HEK293 (cell line): ENCODE data around the gene MRPL17.

Experiments used
- CTCF ChIP-seq: fragments of 450-650 bp; formaldehyde crosslinking; IDR thresholded peaks from 2 replicates; pipeline ENCODE4 v1.5.1; 2016; ENCODE audit warnings: missing biosample characterization, missing genetic modification characterization
- REST ChIP-seq: fragments of 450-650 bp; formaldehyde crosslinking; IDR thresholded peaks from 2 replicates; pipeline ENCODE4 v1.5.1; 2016; ENCODE audit warnings: missing biosample characterization, missing genetic modification characterization
- ZFP37 ChIP-seq: fragments of 450-650 bp; formaldehyde crosslinking; IDR thresholded peaks from 2 replicates; pipeline ENCODE4 v1.5.1; 2016; ENCODE audit warnings: missing biosample characterization, missing genetic modification characterization
- ZNF202 ChIP-seq: fragments of 450-650 bp; formaldehyde crosslinking; IDR thresholded peaks from 2 replicates; pipeline ENCODE4 v1.5.1; 2016; ENCODE audit warnings: missing biosample characterization, missing genetic modification characterization, borderline replicate concordance
- ZNF274 ChIP-seq, 2 experiments: fragments of 200-500 bp in 1 of 2; fragments of 450-650 bp in 1 of 2; sonication (Bioruptor generic) in 1 of 2; formaldehyde crosslinking in 1 of 2; IDR thresholded peaks; 2 replicates each; pipeline versions ENCODE4 v1.5.1 to v1.6.1; 2014 to 2016; ENCODE audit warnings: borderline replicate concordance in 1 of 2, inconsistent platforms in 1 of 2, low read length in 1 of 2, missing biosample characterization in 1 of 2, missing genetic modification characterization in 1 of 2
- ZNF514 ChIP-seq: fragments of 450-650 bp; formaldehyde crosslinking; IDR thresholded peaks from 2 replicates; pipeline ENCODE4 v1.5.1; 2016; ENCODE audit warnings: missing biosample characterization, missing genetic modification characterization
- ZNF548 ChIP-seq: fragments of 450-650 bp; formaldehyde crosslinking; IDR thresholded peaks from 2 replicates; pipeline ENCODE4 v1.5.1; 2016; ENCODE audit warnings: missing biosample characterization, missing genetic modification characterization
- ZNF561 ChIP-seq: fragments of 450-650 bp; IDR thresholded peaks from 2 replicates; pipeline ENCODE4 v1.5.1; 2018; ENCODE audit warnings: missing biosample characterization, missing genetic modification characterization, borderline replicate concordance
- ZNF571 ChIP-seq: fragments of 450-650 bp; formaldehyde crosslinking; IDR thresholded peaks from 2 replicates; pipeline ENCODE4 v1.5.0; 2017; ENCODE audit warnings: missing biosample characterization, missing genetic modification characterization
- ZNF658 ChIP-seq: fragments of 450-650 bp; formaldehyde crosslinking; IDR thresholded peaks from 2 replicates; pipeline ENCODE4; 2016; ENCODE audit warnings: missing biosample characterization, missing genetic modification characterization
- ZNF843 ChIP-seq: fragments of 450-650 bp; formaldehyde crosslinking; IDR thresholded peaks from 2 replicates; pipeline ENCODE4 v1.5.1; 2016; ENCODE audit warnings: missing biosample characterization, missing genetic modification characterization
- TF ChIP-seq, protein P1 (sequence below): fragments of 450-650 bp; formaldehyde crosslinking; IDR thresholded peaks from 2 replicates; pipeline ENCODE4 v1.5.1; 2016; ENCODE audit warnings: missing biosample characterization, missing genetic modification characterization

DNA sequence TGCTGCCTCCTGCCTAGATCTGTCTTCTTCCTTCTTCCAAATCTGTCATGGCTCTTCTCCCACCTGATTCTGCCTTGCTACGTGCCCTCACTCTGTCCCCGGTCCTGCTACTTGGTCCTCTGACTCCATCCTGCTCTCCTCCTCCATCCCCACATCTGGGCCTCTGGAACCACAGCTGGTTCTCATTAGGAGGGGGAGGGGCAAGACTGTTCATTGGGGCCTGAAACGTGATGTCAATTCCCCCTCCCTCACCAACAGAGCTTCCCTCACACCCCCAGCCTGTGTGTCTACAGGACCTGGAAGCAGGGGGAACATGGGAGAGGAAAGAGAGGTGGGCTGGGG is 36.6 kb downstream of the MRPL17 start:
- TF ChIP-seq CTCF (tag by site-specific recombination) (no peak), ZNF658 (tag by site-specific recombination) (no peak), REST (tag by site-specific recombination) (no peak), ZNF561 (tag by site-specific recombination) (no peak), ZNF274 (IDR thresholded peaks at IDR 0.05; ENCODE audit: low read length) (no peak), ZNF274 (tag by site-specific recombination; IDR thresholded peaks at IDR 0.05; ENCODE audit: borderline replicate concordance) (no peak), ZNF571 (tag by site-specific recombination) (no peak), ZNF202 (tag by site-specific recombination) (no peak), ZNF548 (tag by site-specific recombination) (no peak), ZFP37 (no peak), ZNF514 (tag by site-specific recombination) (no peak), ZNF843 (tag by site-specific recombination) (no peak)
- TF ChIP-seq, protein P1, sequence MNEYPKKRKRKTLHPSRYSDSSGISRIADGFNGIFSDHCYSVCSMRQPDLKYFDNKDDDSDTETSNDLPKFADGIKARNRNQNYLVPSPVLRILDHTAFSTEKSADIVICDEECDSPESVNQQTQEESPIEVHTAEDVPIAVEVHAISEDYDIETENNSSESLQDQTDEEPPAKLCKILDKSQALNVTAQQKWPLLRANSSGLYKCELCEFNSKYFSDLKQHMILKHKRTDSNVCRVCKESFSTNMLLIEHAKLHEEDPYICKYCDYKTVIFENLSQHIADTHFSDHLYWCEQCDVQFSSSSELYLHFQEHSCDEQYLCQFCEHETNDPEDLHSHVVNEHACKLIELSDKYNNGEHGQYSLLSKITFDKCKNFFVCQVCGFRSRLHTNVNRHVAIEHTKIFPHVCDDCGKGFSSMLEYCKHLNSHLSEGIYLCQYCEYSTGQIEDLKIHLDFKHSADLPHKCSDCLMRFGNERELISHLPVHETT (tag by site-specific recombination), result no peak
